ENCODE data around the gene STK32B.
"Not testable (repeated sequence)": the region's sequence is repeated elsewhere in the genome, so short reads cannot be mapped to it uniquely, and the experiment has no call there.

STK32B gene

GRCh38 chr4:5212255-5213013, 161.2 kb downstream of the STK32B start:
- no peak for DNase-seq

- DNase-seq, result no peak
Measured at GRCh38 chr4:5213087-5213595, 161.9 kb downstream of the STK32B start.

DNA sequence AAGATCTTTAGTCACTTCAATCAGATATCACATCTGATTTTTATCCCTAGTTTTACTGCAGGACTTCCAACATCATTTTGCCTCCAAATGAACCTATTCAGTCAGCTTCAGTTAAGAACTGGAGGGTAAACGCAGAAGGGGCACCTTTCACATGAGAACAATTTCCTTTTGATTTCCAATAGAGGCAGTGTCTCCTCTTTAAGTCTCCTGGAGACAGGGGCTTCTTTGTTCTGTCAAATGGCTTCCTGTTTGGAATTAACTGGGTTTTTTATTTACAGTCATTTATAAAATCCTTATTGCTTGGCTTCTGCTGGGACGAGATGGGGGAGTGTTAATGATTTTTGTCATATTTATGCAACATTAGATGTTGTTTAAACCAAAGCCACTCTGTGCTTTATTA, 164.0 kb downstream of the STK32B start:
- DNase-seq, result peak; percentile 25

- DNase-seq, result no peak
Measured at GRCh38 chr4:5217421-5217820, 166.1 kb downstream of the STK32B start.

DNA sequence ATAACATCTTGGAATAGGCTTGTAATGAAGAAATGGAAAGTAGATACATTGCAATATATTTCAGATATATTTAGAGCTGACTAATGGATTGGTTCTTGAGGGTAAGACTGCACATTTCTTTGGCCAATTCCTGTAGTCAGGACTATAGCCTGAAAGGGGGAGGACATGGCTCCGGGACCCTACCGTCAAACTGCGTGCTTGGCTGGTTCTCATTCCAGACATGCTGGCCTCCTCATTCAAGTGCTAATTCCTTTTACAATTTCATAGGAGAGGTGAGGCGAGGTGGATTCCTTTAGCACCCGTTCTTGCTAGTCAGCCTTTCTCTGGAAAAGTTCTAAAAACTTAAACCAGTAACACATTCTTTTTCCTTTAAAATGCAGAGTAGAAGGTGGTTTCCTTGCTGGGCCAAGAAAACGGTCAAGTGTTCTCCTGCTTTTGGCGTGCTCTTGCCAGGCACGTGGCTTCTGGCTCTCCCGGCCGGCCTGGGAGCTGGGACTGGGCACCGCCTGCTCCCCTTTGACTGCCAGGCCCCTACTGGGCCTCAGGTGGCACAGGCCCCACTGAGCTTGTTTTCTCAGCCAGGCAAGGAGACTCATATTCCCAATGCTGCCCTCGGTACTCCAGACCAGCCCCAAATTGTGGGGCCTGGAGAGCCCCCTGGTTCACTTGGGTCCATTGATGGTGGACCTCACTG, 167.2 kb downstream of the STK32B start:
- no peak for DNase-seq

- no peak for DNase-seq
Measured at GRCh38 chr4:5220028-5220427, 168.7 kb downstream of the STK32B start.

DNA sequence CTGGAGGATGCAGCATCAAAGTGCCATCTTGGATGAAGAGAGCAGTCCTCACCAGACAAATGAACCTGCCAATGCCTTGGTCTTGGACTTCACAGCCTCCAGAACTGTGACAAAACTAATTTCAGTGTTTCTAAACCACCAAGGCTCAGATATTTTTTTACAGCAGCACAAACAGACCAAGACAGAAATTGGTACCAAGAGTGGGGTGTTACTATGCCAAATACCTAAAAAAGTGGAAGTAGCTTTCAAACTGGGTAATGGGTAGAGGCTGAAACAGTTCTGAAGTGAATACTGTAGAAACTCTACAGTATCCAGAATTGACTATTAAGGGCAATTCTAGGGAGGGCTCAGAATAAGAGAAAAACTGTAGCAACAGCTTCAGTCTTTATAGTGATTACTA, 170.8 kb downstream of the STK32B start:
- DNase-seq, result no peak

GRCh38 chr4:5222951-5223350, 171.7 kb downstream of the STK32B start:
- no peak for DNase-seq

- no peak for DNase-seq
Measured at GRCh38 chr4:5224340-5224739, 173.1 kb downstream of the STK32B start.

DNA sequence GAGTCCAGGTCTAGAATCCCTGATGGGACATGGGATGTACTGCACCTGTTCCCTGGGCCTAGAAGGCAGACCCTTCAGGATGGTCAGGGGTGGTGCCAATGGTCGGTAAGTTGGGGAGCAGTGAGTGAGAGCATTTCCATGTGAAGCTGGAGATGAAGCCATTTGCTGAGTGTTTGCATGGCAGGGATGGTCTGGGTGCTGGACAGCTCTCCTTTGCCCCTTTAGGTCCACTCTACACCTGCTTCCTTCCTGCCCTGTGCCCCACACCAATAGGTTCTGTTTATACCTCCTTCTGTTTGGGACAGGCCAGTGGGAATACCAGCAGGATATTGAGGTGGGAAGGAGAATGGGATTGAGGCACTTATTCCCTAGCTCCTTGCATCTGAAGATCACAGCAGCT, 181.3 kb downstream of the STK32B start:
- no peak for DNase-seq

DNA sequence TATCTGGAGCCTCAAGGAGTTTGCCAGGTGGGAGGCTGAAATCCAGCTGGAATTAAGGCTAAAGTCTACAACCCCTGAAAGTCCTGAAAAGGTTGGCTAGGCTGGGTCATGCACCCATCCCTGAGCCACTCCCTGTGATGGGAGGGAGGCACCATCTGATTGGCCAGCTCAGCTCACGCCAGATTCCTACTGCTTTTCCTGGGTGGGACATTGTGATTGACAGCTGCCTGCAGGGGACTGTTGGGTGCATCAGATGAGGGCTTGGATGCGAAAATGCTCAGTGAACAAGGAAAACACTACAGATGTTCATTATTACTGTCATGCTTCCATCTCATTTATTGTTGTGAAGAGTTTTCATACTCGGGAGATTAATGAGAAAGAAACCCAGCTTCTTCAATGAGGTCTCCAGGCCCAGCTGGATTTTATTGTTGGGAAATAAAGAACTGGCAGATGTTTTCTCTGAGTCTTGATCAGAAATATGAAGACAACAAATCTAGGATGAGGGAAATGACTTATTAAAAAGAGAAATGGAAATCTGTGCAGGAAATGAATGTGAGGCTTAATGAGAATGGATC, 185.9 kb downstream of the STK32B start:
- DNase-seq, result no peak

DNA sequence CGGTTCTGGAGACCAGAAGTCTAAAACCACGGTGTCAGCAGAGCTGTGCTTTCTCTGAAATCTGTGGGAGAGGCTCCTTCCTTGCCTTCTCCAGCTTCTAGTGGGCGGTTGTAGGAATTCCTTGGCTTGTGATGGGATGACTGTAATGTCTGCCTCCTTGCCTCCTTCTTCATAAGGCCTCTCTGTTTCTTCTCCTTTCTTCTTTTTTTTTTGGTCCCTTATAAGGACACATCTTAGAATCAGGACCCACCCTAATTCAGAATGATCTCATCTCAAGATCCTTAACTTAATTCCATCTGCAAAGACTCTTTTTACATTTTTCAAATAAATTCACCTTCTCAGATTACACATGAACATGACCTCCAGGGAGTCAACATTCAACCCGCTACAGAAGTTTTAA, 186.9 kb downstream of the STK32B start:
- DNase-seq, result no peak

DNA sequence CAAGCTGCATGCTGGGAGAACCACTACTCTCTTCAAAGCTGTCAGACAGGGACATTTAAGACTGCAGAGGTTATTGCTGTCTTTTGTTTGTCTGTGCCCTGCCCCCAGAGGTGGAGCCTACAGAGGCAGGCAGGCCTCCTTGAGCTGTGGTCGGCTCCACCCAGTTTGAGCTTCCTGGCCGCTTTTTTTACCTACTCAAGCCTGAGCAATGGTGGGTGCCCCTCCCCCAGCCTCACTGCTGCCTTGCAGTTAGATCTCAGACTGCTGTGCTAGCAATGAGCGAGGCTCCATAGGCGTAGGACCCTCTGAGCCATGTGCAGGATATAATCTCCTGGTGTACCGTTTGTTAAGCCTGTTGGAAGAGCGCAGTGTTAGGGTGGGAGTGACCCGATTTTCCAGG, 195.8 kb downstream of the STK32B start:
- not testable (repeated sequence) for DNase-seq

- no peak for DNase-seq
Measured at GRCh38 chr4:5247735-5248134, 196.5 kb downstream of the STK32B start.

- no peak for DNase-seq
Measured at GRCh38 chr4:5249727-5250126, 198.4 kb downstream of the STK32B start.

DNA sequence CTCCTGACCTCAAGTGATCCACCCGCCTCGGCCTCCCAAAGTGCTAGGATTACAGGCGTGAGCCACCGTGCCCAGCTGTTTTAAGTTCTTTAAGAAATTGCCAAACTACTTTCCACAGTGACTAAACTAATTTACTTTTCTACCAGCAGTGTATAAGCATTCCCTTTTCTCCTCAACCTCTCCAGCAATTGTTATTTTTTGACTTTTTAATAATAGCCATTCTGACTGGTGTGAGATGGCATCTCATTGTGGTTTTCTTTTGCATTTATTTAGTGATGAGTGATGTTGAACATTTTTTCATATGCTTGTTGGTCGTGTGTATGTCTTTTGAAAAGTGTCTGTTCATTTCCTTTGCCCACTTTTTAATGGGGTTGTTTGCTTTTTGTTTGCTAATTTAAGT, 199.3 kb downstream of the STK32B start:
- not testable (repeated sequence) for DNase-seq

- DNase-seq, result no peak
Measured at GRCh38 chr4:5256421-5256820, 205.1 kb downstream of the STK32B start.

DNA sequence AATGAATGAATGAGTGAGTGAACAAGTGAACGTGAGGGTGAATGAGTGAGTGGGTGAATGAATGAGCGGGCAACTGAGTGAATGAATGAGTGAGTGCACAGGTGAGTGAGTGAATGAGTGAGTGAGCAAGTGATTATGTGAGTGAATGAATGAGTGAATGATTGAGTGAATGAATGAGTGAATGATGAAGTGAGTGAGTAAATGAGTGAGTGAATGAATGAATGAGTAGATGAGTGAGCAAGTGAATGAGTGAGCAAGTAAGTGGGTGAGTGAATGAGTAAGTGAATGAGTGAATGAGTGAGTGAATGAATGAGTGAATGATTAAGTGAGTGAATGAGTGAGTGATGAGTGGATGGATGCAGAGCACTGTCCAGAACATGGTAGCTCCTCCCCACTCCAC, 205.8 kb downstream of the STK32B start:
- DNase-seq, result no peak

- no peak for DNase-seq
Measured at GRCh38 chr4:5259471-5259870, 208.2 kb downstream of the STK32B start.

DNA sequence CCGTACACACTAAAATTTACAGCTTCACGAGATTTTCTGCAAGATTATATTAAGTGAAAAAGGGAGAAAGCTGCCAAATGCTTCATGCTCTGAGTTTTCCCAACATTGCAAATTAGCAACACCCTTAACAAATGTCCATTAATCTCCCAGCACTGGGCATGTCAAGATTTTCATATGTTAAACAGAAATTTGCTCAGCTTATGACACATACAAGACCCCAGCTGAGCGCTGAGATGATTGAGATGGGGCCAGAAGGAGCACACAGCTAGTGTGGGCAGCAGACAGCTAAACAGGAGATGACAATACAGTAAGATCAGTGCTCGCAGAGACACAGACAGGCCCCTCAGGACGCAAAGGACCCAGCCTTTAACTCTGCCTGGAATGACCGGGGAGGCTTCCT, 208.8 kb downstream of the STK32B start:
- no peak for DNase-seq

DNA sequence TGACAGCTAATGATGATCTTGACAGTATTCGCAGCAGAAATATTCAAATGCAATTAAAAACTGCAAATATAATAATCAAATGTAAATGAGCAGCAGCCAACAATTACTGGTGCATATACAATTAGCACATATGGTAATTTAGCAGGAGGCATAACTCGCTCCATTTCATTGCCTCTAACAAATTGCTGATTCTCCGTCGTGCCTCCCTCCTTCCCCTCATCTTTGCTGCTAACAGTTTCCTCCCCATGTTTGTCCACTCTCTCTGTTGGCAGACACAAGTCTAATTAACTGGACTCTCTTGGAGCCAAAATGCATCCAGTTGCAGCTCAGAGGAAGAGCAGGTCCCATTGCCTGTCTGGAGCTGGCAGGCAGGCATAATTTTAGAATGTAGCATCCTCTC, 210.6 kb downstream of the STK32B start:
- no peak for DNase-seq

- DNase-seq, result no peak
Measured at GRCh38 chr4:5266991-5267390, 215.7 kb downstream of the STK32B start.

DNA sequence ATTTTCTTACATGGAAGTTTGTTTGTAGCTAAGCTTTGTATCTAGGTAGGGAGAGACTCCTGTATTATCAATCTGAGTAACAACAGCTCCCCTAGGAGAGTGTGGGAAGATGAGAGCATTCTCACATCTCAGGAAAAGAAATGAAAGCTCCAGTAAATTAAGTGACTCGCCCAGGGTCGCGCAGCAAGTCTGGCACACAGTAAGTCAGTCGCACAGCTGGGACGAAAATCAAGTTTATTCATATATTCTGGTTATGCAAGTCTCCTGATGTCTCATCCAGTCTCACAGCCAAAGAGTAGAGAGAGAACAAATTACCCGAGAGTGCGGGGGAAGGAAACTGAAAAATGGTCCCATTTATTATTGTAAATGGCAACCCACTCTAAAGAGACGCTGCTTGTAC, 216.1 kb downstream of the STK32B start:
- DNase-seq, result no peak

DNA sequence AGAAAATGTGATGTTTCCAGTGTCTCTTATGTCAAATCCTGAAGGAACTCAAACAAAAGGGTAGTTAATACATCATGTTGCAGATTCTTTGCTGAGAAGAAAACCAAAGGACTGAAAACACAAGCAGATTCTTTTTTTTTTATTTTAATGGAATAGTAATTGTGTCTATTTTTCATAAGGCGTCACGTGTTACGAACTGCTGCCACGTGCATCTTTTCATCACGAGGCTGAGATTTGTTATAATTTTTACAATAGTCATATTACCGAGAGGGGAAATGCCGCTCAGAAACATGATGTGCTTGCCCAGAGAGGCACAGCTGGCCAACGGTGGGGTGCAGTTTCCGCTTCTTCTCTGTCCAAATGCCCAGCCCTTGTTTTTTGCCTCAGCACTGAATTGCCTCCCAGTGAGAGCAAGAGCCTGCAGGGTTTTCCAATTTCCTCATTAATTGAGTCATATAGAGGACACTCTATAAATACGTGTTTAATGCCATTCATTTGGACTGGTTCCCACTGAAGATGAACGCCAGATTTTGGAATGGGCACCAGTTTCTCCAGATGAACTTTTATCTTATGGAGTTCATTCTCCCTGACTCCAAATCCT, 225.3 kb downstream of the STK32B start:
- DNase-seq, result no peak

Data from retina (tissue), 1 donor.